GM23248 (cell line): Measurements from ENCODE around the gene PAX4. TPM values are rescaled to one million over a fixed set of nuclear protein-coding genes. Genes with fewer than 3 reads are reported as not detected.

Experiments
- DNase-seq: peaks from one replicate; pipeline ENCODE4 v3.0.0-alpha.2; 2015
- H2AFZ ChIP-seq: fragments of 200-600 bp; sonication (generic); 2 replicates; pipeline ENCODE4 v1.6.1; 2016; ENCODE audit warnings: antibody characterized with exemption
- H3F3A ChIP-seq: fragments of 200-600 bp; sonication (generic); 2 replicates; pipeline ENCODE4 v1.6.1; 2016; ENCODE audit warnings: mild to moderate bottlenecking, antibody characterized with exemption, mixed run types; ENCODE audit not compliant: insufficient read depth
- H3K27ac ChIP-seq: fragments of 200-600 bp; sonication (generic); 2 replicates; pipeline ENCODE4 v1.5.1; 2016; ENCODE audit warnings: mild to moderate bottlenecking
- H3K27me3 ChIP-seq: fragments of 200-600 bp; sonication (generic); replicated peaks from 2 replicates; pipeline ENCODE4 v1.6.1; 2016; ENCODE audit warnings: mild to moderate bottlenecking; ENCODE audit not compliant: insufficient read depth
- H3K36me3 ChIP-seq: fragments of 200-600 bp; sonication (generic); 2 replicates; pipeline ENCODE4 v1.6.1; 2016; ENCODE audit warnings: low read depth, mild to moderate bottlenecking
- H3K4me1 ChIP-seq: fragments of 200-600 bp; sonication (generic); 2 replicates; pipeline ENCODE4 v1.6.1; 2016; ENCODE audit warnings: mild to moderate bottlenecking; ENCODE audit not compliant: insufficient read depth
- H3K4me2 ChIP-seq: fragments of 200-600 bp; sonication (generic); one replicate; pipeline ENCODE4 v1.6.1; 2016; ENCODE audit warnings: mild to moderate bottlenecking; ENCODE audit not compliant: unreplicated experiment
- H3K4me3 ChIP-seq: fragments of 200-600 bp; sonication (generic); 2 replicates; pipeline ENCODE4 v1.5.1; 2016; ENCODE audit warnings: mild to moderate bottlenecking
- H3K79me2 ChIP-seq: fragments of 200-600 bp; sonication (generic); 2 replicates; pipeline ENCODE4 v1.6.1; 2016; ENCODE audit warnings: mild to moderate bottlenecking; ENCODE audit not compliant: insufficient read depth
- H3K9ac ChIP-seq: fragments of 200-600 bp; sonication (generic); 2 replicates; pipeline ENCODE4 v1.6.1; 2016; ENCODE audit warnings: mild to moderate bottlenecking
- H3K9me2 ChIP-seq: fragments of 200-600 bp; sonication (generic); 2 replicates; pipeline ENCODE4 v1.6.1; 2016; ENCODE audit warnings: mixed run types, mild to moderate bottlenecking, moderate library complexity; ENCODE audit not compliant: insufficient read depth
- H3K9me3 ChIP-seq: fragments of 200-600 bp; sonication (generic); one replicate; pipeline ENCODE4 v1.6.1; 2017; ENCODE audit warnings: low read depth
- H4K20me1 ChIP-seq: fragments of 200-600 bp; sonication (generic); 2 replicates; pipeline ENCODE4 v1.6.0; 2016; ENCODE audit not compliant: insufficient read depth
- EZH2 ChIP-seq: fragments of 200-600 bp; sonication (generic); IDR thresholded peaks from 2 replicates; pipeline ENCODE4 v1.6.1; 2018; ENCODE audit warnings: antibody characterized with exemption, mild to moderate bottlenecking; ENCODE audit not compliant: insufficient read depth, poor library complexity, severe bottlenecking
- EZH2phosphoT487 ChIP-seq: fragments of 200-600 bp; sonication (generic); IDR thresholded peaks from 2 replicates; pipeline ENCODE4 v1.6.1; 2018; ENCODE audit warnings: antibody characterized with exemption, moderate library complexity, mild to moderate bottlenecking, low read depth; ENCODE audit not compliant: insufficient read depth
- WGBS, 2 experiments: methylation state at CpG; one replicate each; pipeline ENCODE4 v1.1.6; 2015 to 2017; ENCODE audit warnings: low lambda C conversion rate in 2 of 2, low coverage in 1 of 2; ENCODE audit errors: missing lambda C conversion rate in 2 of 2; 5-methylcytosine and 5-hydroxymethylcytosine counted together
- in situ Hi-C: fragments of 300-500 bp; cut with MboI; formaldehyde crosslinking; loops from 2 replicates; pipeline ENCODE4 v1.15.0; 2020
- polyA plus RNA-seq: library from polyadenylated mRNA; unstranded; fragments of >200 nt; fragmentation: Nextera tagmentation; extraction: Ambion mirVana; gene quantifications from 2 replicates; pipeline ENCODE4 v1.2.1, GENCODE V29; 2016
- total RNA-seq: library from RNA; depleted of rRNA; stranded (reverse); fragments of >200 nt; shearing (Covaris generic); gene quantifications from 2 replicates; pipeline ENCODE4 v1.2.3, GENCODE V29; 2014

PAX4 gene
- total and polyA plus RNA-seq, 2 experiments from 2014 or later = not detected

DNA sequence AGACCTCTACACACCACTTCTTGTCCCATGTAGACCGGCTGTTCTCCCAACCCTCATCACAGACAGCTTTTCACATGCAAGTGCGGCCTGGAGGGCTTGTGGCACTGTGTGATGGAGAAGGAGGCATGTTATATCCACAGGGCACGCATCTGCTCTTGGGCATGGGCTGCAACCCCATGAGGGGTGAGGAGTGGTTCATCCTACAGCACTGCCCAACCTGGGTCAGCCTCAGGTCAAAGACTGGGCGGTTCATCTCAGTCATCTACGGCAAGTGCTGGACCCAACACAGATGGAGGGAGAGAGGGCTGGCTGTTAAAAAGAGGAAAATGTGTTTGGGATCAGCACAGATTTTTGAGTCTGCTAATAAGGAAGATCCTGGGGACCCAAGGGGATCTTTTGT, 22.2 kb downstream of the PAX4 start:
- Histone ChIP-seq H3K4me1 (no peaks in the 10 kb centered on the region), H3K4me3 (no peak overlapping the region), H3K27me3 (no peaks in the 10 kb centered on the region), H3K79me2 (0 out of 2 replicates have a peak, but pooled peaks cover under 1% of the 10 kb centered on the region), H3K4me2 (no peak overlapping the region), H3K9me3 (no peaks in the 10 kb centered on the region), H3K27ac (no peak overlapping the region), H2AFZ (no peak overlapping the region), H3K9me2 (no peaks in the 10 kb centered on the region), H3K36me3 (peaks cover 9% of the 10 kb centered on the region; the same call in 1 of the 2 replicates), H3K9ac (no peak overlapping the region), H3F3A (no peaks in the 10 kb centered on the region), H4K20me1 (no peaks in the 10 kb centered on the region)
- no peak for DNase-seq
- WGBS, 2 experiments = 69 to 73% methylated on average over 5 of the region's 5 CpGs
- TF ChIP-seq EZH2phosphoT487 (no peak), EZH2 (no peak)
- in situ Hi-C loops = no loop called here

DNA sequence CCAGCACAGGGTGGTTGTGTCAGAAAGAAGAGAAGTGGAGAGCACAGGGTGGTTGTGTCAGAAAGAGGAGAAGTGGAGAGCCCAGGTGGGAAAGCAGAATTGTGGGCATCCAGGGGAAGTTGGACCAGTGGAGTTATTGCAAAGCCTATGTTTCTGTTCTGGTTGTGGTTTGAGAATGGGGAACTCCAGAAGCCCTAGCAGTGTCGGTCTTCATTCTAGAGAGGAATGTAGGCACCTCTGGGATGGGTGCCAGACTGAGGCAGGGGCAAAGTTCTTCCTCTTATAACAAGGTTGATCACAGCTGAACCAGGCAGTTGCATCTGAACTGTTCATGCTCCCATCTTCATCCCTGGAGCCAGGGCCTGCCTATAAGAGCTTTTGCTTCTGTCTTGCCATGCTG, 23.5 kb downstream of the PAX4 start:
- H3K9me3 ChIP-seq = no peaks in the 10 kb centered on the region
- 60 to 65% methylated on average over 1 of the region's 1 CpG for WGBS, 2 experiments
- peaks cover 13% of the 10 kb centered on the region for H3K79me2 ChIP-seq
- H3K9me2 ChIP-seq = no peaks in the 10 kb centered on the region
- no peak for DNase-seq
- no peaks in the 10 kb centered on the region for H3F3A ChIP-seq
- no peak overlapping the region for H2AFZ ChIP-seq
- no peak overlapping the region for H3K4me2 ChIP-seq
- in situ Hi-C loops = no loop called here
- no peak overlapping the region for H3K27ac ChIP-seq
- TF ChIP-seq EZH2phosphoT487 (no peak), EZH2 (no peak)
- H3K36me3 ChIP-seq = peaks cover 9% of the 10 kb centered on the region; the same call in 1 of the 2 replicates
- no peak overlapping the region for H3K9ac ChIP-seq
- H4K20me1 ChIP-seq = no peaks in the 10 kb centered on the region
- no peaks in the 10 kb centered on the region for H3K27me3 ChIP-seq
- H3K4me3 ChIP-seq = no peak overlapping the region
- peaks cover 6% of the 10 kb centered on the region for H3K4me1 ChIP-seq

DNA sequence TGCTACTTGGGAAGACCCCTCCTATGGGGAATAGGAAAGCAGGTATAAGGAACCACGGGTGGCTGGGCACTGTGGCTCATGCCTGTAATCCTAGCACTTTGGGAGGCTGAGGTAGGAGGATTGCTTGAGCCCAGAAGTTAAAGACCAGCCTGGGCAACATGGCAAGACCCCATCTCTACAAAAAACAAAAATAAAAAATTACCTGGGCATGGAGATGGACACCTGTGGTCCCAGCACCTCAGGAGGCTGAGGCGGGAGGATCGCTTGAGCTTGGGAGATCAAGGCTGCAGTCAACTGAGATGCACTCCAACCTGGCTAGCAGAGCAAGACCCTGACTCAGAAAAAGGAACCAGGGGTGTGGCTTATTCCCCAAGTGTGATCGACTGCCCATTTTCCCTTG, 25.4 kb downstream of the PAX4 start:
- Histone ChIP-seq H3K4me2 (no peak overlapping the region), H3K79me2 (peaks cover 25% of the 10 kb centered on the region), H3K27me3 (no peaks in the 10 kb centered on the region), H3K27ac (no peak overlapping the region), H3K4me1 (peaks cover 8% of the 10 kb centered on the region), H4K20me1 (no peaks in the 10 kb centered on the region), H3K9me2 (no peaks in the 10 kb centered on the region), H3K9me3 (no peaks in the 10 kb centered on the region), H3K36me3 (peaks cover 9% of the 10 kb centered on the region; the same call in 1 of the 2 replicates), H3F3A (no peaks in the 10 kb centered on the region), H3K4me3 (no peak overlapping the region), H3K9ac (no peak overlapping the region), H2AFZ (no peak overlapping the region)
- 78% methylated on average over 4 of the region's 4 CpGs for WGBS, 2 experiments
- no peak for TF ChIP-seq EZH2
- TF ChIP-seq EZH2phosphoT487 = no peak
- no peak for DNase-seq
- in situ Hi-C loops = no loop called here

DNA sequence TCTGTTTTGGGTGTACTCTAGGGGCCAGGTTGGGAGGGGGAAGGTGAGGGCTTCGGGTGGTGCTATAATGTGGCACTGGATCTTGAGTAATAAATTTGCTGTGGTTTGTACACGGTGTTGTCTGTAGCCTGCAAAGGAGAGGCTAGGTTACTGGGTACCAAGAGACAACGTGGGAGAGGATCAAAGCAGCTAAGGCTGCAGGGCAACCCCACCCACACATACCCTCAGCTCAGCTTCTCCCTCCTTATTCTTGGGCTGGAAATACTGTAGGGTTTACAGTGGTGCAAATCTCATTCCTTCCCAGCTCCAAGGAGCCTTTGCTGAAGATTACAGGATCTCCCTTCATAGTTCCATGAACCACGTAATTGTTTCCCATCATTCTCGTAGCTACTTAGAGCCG, 26.4 kb downstream of the PAX4 start:
- Histone ChIP-seq H3K9me2 (no peaks in the 10 kb centered on the region), H2AFZ (no peak overlapping the region), H3K27me3 (no peaks in the 10 kb centered on the region), H3K4me3 (no peak overlapping the region), H3K27ac (no peak overlapping the region), H3K36me3 (peaks cover 9% of the 10 kb centered on the region; the same call in 1 of the 2 replicates), H3K4me1 (peaks cover 8% of the 10 kb centered on the region), H3K9ac (no peak overlapping the region), H4K20me1 (no peaks in the 10 kb centered on the region), H3F3A (no peaks in the 10 kb centered on the region), H3K4me2 (no peak overlapping the region), H3K9me3 (no peaks in the 10 kb centered on the region), H3K79me2 (peaks cover 25% of the 10 kb centered on the region)
- TF ChIP-seq EZH2phosphoT487 (no peak), EZH2 (no peak)
- 89 to 94% methylated on average over 4 to 6 of the region's 6 CpGs for WGBS, 2 experiments
- in situ Hi-C loops = no loop called here
- DNase-seq = no peak

DNA sequence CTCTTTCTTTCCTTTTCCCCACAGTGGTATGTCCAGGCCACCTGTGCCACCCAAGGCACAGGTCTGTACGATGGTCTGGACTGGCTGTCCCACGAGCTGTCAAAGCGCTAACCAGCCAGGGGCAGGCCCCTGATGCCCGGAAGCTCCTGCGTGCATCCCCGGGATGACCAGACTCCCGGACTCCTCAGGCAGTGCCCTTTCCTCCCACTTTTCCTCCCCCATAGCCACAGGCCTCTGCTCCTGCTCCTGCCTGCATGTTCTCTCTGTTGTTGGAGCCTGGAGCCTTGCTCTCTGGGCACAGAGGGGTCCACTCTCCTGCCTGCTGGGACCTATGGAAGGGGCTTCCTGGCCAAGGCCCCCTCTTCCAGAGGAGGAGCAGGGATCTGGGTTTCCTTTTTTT, 26.8 kb downstream of the PAX4 start:
- no peak for DNase-seq
- peaks cover 9% of the 10 kb centered on the region; the same call in 1 of the 2 replicates for H3K36me3 ChIP-seq
- H2AFZ ChIP-seq = no peak overlapping the region
- H3K27me3 ChIP-seq = no peaks in the 10 kb centered on the region
- H3K4me1 ChIP-seq = peaks cover 8% of the 10 kb centered on the region
- WGBS, 2 experiments = 95 to 98% methylated on average over 7 of the region's 7 CpGs
- H3F3A ChIP-seq = no peaks in the 10 kb centered on the region
- H3K4me2 ChIP-seq = no peak overlapping the region
- no peak overlapping the region for H3K4me3 ChIP-seq
- no peaks in the 10 kb centered on the region for H3K9me3 ChIP-seq
- no peak overlapping the region for H3K27ac ChIP-seq
- H3K9ac ChIP-seq = no peak overlapping the region
- H3K79me2 ChIP-seq = peaks cover 25% of the 10 kb centered on the region
- no peaks in the 10 kb centered on the region for H3K9me2 ChIP-seq
- in situ Hi-C loops = no loop called here
- no peak for TF ChIP-seq EZH2
- TF ChIP-seq EZH2phosphoT487 = no peak
- H4K20me1 ChIP-seq = no peaks in the 10 kb centered on the region
